Measurements from ENCODE around the gene TRIM29.
"Not testable (repeated sequence)": the region's sequence is repeated elsewhere in the genome, so short reads cannot be mapped to it uniquely, and the experiment has no call there.

The TRIM29 gene, protein sequence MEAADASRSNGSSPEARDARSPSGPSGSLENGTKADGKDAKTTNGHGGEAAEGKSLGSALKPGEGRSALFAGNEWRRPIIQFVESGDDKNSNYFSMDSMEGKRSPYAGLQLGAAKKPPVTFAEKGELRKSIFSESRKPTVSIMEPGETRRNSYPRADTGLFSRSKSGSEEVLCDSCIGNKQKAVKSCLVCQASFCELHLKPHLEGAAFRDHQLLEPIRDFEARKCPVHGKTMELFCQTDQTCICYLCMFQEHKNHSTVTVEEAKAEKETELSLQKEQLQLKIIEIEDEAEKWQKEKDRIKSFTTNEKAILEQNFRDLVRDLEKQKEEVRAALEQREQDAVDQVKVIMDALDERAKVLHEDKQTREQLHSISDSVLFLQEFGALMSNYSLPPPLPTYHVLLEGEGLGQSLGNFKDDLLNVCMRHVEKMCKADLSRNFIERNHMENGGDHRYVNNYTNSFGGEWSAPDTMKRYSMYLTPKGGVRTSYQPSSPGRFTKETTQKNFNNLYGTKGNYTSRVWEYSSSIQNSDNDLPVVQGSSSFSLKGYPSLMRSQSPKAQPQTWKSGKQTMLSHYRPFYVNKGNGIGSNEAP

DNA sequence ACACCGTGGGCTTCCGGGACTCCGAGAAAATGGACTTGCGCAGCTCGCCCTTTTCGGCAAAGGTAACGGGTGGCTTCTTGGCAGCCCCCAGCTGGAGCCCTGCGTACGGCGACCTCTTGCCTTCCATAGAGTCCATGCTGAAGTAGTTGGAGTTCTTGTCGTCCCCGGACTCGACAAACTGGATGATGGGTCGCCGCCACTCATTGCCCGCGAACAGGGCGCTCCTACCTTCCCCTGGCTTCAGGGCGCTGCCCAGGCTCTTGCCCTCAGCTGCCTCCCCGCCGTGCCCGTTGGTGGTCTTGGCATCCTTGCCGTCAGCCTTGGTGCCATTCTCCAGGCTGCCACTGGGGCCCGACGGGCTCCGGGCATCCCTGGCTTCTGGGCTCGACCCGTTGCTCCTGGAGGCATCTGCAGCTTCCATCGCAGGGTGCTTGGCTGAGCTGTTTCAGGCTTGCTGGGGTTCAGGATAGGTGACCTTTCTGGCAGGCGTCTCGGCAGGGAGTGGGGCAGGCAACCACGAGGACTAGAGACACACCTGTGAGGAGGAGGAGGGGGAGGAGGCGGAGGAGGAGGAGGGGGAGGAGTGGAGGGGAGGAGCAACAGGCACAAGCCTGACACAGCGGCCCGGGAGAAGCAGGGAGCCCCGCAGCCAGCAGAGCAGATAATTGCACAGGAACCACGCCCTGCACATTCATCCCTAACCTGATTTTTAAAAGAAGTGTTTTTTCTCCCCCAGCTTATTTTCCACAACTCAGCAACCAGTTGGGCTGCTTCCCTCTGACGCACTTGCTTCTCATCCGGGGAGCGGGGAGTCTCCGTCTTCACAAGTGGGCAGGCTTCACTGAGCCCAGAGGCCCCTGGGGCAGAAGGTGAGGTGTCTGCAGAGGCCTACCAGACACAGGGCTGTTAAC, at the start of gene TRIM29:
Gene TRIM29 (minus strand): TSS at position 503 of the 911 bp plus-strand sequence. CDS start 82 bp downstream, at position 421.
- DNase-seq (ENCODE audit: low spot score), result no peak

DNA sequence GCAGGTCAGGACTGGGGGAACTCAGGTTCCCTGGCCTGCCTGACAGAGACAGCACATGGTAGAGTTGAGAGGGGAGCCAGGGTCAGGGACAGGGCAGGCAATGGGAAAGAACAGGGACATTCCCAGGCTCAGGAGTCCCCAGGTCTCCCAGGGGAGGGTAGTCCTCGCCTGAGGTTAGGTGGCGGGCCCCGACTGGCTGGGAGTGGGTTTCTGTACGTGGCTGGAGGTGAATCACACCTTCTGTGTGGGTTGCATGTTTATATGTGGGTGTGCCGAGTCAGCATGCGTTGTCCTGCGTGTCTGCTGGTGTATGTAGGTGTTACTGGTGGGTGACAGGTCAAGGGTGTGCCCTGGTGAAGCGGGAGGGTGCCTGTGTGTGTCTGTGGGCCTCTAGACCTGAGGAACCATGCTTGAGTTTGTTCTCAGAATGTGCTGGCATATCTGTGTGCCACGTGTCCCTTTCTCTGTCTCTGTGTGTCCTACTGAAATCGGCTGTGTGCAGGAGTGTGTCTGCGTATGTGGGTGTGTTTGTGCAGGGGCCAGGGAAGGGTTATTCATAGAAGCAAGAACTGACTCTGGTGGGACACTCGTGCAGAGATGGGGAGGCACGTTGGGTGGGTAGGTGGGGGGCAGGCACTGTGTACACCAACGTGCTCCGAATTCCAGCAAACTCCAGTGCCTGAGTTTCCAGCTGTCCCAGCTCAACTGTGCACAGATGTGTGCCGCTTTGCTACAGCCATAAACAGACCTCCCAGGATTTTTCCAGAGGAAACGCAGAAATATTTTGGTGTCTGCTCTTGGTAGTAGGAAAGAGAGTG, 49.1 kb upstream of the TRIM29 start:
- DNase-seq (ENCODE audit: low spot score), result no peak

DNA sequence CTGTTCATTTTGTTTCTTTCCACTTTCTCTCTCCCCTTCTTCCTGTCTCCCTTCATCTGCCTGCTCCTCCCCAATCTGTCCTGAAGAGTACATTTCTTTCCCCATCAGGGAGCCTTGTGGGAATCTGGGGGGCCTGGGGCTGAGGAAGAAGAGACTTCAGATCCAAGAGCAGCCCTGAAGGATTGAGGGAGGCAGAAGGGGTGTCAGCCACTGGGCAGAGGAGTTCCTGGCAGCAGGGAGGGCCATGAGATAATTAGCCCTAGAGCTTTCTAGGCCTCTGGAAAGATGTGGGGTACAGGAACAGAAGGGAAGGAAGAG, 48.5 kb upstream of the TRIM29 start:
- DNase-seq (ENCODE audit: low spot score), result no peak

DNA sequence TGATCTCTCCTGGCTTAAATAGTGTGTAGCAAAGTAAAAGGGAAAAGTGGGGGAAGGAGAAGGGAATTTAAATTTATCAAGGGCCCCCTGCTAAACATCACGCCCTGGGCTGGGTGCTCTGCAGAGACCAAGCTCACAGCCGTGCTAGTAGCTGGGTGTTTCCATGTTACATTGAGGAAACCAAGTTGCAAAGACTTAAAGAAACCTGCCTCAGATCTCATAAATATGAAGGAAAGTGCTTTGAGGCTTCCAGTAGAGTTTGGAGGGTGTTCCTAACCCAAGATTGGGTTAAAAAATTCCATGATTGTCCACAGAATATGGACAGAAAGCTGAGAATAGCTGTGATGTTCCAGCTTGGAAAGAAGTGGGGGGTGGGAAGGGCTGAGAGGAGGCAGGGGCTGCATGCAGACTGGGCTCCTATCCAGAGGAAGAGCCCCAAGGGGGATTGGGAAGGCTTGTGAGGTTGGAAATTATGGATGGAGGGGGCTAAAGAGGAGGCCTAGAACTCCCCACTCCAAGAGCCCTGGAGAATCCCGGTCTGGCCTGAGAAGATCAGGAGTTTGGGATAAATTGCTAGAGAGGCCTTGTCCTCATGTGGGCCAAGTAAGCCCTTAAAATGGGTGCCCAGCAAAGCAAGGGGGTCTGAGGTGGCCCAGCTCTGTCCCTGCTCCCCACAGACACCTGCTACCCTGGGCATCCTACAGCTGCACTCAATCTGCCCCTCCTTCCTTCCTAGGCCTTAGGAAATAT, 48.0 kb upstream of the TRIM29 start:
- no peak for DNase-seq (ENCODE audit: low spot score)

DNA sequence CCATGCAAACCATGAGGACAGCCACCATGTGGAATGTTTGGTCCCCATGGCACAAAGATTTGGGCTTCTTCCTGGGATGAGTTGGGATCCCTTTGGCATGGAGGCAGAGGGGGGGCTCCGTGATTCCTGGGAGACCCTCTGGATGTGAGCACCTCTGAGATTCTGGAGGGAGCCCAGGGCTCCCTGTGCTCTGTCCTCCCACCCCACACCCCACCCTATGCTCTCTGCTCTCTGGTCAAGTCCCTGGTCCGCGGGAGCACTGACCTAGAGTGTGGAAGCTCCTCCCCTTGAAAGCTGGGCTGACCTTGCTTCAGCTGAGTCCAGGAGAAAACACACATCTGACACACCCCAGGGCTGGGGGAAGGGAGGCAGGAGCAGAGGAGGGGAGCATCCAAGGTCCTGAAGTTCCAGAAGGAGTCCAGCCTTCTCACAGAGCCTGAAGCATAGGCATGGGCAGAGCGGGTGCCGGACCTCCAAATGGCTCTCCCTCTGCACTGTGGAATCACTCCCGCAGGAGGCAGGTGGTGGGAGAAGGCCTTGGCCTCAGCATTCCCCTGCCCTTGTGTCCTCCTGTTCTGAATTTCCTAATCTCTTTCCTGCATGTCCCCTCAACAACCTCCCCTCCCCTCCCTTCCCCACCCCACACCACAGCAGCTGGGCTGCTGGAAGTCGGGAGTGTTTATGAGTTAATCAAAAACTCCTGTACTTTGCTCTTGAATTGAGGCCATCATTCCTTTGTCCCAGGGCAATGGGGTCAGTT, 47.2 kb upstream of the TRIM29 start:
- DNase-seq (ENCODE audit: low spot score), result no peak

DNA sequence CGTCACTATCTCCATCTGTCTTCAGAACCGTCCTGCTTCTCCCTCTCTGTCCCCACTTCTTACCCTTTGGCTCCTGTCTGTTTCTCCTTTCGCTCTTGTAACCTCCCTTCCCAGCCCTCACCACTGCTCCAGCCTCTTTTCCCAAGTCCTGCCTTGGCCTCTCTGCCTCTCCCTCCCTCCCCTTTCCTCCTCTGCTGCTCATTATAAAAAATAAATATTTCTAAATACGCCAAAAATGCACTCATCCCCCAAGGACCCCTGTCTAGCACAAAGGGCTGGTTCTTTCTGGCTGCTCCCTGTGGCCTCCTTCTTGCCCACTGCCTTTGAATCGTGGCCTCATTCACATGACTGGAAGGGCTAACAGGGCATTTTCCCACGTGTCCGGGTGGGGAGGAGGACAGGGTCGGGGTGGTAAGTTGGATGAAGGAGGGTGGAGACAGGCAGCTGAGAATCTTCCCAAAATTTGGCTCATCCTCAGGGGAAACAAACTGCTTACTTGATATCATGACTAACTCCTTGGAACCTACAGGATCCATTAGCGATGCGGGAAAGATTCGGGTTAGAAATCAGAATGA, 46.5 kb upstream of the TRIM29 start:
- no peak for DNase-seq (ENCODE audit: low spot score)

DNA sequence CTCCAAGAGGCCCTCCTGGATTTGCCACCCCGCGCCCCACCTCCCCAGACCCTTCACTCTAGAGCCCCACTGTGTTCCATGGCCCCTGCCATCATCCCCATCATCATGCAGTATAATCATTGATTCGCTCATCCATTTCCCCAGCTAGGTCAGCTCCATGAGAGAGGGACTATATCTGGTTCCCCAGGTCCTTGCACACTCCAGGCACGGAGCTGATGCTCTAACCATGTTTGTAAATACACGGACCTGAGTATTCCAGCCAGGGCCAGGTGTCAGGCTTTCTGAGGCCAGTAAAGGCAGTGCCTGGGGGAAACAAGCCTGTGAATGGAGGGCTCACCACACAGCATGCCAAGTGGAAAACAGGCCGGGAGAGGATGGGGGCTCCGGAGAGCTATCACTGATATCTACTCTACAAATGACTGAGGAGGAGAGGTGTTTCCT, 45.8 kb upstream of the TRIM29 start:
- DNase-seq (ENCODE audit: low spot score), result no peak

DNA sequence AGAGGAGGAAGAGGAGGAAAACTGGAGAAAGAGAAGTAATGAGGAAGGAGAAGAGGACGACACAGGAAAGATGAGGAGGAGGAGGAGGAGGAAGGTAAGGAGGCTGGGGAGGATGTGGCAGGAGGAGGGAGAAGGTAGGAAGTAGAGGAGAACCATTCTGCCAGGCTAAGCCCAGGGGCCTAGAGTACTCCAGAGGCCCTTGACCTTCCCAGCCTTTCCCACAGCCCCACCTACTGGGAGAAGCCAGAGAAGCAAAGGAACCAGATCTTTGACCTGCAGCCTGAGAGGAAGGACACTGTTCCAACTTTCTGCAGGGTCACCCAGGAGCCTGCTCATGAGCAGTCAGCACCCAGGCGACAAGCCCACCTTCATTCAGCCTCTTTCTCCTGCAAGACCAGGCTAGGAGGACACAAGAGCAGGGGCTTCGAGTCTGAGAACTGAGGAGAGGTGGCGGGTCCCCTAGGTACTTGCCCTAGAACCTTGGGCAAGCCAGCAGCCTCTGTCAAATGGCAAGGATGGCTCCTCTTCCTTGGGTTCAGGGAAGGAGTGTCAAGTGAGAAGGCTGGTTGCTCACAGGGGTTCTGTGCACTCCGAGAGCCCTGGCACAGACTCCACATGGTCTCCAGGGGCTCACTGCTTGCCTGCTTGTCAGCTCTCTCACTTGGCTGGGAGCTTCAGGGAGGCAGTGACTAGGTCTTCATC, 45.0 kb upstream of the TRIM29 start:
- peak; percentile 28 for DNase-seq (ENCODE audit: low spot score)

DNA sequence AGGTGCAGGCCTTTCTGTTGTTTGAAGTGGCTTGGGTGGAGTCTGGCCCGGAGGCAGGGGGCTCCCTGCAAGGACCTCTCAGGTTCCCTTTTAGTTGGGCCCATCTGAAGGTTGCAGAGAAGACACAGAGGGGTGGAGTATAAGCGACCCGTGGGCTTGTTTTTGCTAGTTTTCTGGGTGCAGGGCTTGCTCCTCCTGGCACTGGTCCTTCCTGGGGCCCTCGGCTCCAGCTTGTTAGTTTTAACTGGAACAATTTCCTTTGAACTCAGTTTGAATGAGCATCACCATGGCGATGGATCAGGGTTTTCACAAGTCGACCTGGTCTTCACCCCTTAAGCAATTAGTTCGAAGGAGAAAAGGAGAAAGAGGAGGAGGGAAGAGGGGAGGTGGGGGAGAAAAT, 44.5 kb upstream of the TRIM29 start:
- DNase-seq (ENCODE audit: low spot score), result no peak

DNA sequence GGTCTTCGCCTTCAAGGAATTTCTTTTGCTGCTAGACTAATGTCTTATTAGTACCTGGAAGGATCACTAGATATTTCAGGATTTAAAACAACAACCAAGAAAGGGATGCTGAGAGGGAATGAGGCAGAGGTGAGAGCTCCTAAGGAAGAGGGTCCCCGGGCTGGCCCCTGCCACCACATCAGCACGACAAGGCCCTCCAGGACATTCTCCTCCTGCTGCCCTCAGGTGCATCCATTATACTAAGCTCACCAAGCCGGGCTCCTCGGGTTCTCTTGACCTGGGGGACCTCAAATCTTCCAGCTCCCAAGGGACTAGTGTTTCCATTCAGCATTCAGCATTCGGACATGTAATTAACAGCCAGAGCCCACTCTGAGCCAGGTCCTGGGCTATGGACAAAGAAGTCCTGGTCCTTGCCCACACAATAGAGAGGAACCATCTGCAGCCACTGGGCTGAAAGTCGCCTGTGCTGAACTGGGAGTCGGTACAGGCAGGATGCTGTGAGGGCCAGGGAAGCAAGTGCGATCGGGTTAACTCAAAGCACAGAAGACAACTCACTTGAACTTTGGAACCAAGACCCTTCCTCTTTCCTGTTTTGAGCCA, 43.6 kb upstream of the TRIM29 start:
- no peak for DNase-seq (ENCODE audit: low spot score)

DNA sequence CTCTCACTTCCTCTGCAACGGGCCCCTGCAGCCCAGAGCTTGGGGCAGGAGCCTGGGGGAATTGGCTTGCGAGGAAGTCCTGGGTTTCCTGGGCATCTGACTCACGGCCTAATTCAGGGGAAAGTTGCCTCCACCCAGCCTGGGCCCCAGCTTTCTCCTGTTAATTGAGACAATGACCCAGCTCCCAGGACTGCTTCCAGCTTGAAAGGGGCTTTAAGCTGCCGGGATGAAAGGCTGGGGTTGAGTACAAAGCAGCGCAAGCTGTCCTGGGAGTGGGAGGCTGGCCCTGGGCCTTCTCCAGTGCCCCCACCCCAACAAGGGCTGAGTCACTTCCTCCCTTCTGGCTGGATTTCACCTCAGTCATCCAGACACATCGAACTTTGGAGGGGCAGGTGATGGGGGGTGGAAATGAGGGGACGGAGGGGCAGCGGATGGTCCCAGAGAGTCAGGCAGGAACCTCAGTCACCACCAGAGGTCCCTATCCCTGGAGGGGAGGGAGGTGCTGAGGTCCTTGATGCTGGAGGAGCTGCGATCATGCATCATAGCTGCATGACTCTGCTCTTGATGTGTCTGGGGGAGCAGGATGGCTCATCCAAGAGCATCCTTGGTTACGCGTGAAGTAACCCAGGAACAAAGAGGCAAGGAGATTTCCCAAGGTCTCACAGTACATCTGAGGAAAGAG, 42.8 kb upstream of the TRIM29 start:
- no peak for DNase-seq (ENCODE audit: low spot score)

DNA sequence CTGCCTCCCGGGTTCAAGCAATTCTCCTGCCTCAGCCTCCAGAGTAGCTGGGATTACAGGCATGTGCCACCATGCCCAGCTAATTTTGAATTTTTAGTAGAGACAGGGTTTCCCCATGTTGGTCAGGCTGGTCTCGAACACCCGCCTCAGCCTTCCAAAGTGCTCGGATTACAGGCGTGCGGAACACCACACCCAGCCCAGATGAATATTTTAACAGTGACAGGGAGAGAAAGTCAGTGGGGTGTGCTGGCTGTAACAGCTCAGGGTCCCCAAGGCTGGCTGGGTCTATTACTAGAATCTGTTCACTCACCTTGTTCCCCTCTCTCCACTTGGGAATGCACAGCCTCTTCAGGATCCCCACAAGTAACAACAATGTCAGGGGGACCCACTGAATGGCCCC, 42.1 kb upstream of the TRIM29 start:
- not testable (repeated sequence) for DNase-seq (ENCODE audit: low spot score)

DNA sequence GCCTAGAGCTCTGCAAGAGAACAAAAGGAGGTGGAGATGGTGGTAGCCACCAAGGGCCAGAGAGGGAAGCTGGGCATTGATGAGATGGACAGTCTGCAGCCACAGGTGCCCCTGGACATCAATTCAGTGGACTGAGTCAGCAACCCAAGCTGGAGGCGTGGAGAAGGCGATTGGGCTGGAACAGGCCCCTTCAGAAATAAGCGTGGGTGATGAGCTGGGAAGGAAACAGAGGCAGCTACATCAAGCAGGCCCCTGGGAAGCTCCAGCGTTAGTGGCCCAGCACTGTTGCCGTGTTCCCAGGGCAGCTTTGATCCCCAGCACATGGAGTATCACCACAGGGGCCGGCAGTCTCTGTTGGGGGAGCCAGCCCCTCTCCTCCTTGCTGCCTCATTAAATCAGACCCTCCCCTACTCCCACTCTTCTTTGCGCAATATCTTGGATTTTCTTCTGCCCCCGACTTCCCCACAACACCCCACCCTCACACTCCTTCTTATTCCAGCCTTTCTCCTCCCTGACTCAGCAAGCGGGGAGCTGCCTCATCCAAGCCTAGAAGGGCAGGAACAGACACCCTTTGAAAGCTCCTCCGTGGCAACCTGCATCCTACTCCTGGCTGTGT, 41.3 kb upstream of the TRIM29 start:
- no peak for DNase-seq (ENCODE audit: low spot score)

DNA sequence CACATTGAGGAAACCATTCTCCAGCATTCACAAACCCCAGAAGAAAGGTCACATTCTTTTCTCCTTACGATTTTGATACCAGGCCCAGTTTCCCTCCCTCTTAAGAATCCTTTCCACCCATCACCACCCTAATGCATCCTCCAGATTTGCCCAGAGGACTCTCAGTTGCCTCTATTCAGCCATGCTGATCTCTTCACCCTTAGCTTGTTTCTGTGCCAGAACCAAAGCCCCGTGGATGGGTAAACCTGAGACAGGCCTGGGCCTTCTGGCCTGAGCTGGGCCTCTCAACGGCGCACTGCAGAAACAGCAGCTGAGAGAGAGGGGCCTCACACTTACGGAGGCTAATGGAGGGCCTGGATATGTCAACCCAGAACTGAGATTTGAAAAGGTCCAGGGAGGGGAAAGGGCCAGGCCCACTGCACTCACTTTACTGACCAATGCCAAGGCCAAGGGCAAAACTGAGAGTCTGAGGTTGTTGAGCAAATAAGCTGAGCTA, 40.7 kb upstream of the TRIM29 start:
- DNase-seq (ENCODE audit: low spot score), result no peak

DNA sequence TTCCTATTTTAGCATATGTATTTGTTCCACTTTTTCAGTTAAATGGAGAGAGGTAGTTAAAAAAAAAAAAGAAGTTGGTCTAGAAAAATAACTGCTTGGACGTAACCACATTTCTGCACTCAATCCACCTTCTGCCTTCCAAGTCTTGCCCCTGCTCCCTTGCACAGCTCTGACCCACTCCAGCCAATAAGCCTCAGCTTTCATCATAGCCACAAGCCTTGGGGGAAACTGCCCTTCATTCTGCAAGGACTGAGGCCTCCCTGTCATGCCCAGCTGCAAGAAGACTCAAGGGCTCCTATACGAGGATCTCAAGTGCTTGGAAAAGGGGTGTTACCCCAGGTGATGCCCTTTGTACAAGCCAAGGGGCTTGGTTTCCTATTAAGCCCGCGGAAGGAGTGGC, 37.0 kb upstream of the TRIM29 start:
- DNase-seq (ENCODE audit: low spot score), result no peak

DNA sequence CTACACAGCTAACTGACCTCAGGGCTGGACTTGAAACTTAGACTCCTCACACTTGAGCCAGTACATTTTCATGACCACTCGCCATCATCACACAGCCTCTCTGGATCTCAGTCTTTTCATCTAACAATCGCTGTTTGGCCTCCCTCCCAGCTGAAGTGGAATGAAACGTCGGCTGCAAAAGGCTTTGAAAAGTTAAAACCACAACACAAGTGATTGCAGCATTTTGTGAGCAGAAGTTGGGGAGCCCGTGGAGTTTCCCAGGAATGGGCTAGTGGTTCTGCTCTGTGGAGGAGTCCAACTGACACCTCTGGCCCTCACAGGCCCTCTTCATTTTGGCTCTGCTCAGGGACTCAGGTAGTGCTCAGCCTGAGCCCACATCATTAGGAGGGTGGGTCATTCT, 35.9 kb upstream of the TRIM29 start:
- DNase-seq (ENCODE audit: low spot score), result no peak

DNA sequence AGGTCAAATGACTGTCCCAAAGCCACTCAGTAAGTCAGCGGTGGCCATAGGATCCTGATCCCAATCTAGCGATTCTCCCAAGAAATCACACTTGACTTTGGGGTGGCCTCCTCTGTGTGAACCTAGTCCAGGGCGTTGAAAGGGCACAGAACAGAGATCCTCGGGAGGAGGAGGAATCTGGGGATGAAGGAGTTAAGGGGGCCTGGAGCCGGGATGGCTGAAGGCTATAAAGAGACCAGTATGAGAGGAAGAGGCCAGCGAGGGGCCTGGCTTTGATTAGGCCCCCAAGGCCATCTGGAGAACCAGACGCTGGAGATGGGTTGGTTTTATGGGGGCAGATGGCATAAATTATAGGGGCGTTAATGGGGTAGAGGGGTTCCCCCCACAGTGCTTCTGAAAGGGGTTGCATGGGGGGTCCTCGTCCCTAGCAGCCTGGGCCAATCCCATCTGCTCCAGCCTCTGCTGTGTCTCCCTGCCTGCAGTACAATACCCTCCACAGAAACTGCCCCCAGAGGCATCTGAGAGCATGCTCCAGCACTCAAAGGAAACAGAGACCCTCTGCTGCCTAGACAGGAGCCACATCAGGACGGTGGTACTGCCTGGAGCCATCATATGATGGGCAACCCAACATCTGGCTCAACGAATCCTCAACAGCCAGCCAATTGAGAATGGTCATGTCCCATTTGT, 35.2 kb upstream of the TRIM29 start:
- DNase-seq (ENCODE audit: low spot score), result no peak

Data from cerebellar cortex (tissue), 1 donor.